NCI-H82 (cell line): ENCODE measurements around the gene PPP1R18.
"Not testable (repeated sequence)": the region's sequence is repeated elsewhere in the genome, so short reads cannot be mapped to it uniquely, and the experiment has no call there.

Experiments
- DNase-seq: peaks from one replicate; lab custom pipeline; 2025; lab: John Stamatoyannopoulos, UW

The PPP1R18 gene

GRCh38 chr6:30666300-30666699 lies 20.1 kb downstream of the PPP1R18 start:
- DNase-seq: not testable (repeated sequence)

- no peak for DNase-seq
Observed at GRCh38 chr6:30664994-30665767, 21.3 kb downstream of the PPP1R18 start.

DNA sequence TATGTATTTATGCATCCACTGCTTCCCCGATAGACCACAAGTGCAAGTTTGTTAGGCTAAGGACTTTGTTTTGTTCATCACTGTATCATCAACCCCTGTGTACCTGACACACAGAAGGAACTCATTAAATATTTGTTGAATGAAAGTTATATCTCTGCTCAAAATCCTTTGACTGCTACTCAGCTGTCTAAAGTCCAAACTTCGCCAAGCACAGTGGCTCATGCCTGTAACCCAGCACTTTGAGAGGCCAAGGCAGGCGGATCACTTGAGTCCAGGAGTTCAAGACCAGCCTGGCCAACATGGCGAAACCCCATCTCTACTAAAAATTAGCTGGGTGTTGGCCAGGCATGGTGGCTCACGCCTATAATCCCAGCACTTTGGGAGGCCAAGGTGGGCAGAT lies 28.5 kb downstream of the PPP1R18 start:
- DNase-seq: not testable (repeated sequence)

DNA sequence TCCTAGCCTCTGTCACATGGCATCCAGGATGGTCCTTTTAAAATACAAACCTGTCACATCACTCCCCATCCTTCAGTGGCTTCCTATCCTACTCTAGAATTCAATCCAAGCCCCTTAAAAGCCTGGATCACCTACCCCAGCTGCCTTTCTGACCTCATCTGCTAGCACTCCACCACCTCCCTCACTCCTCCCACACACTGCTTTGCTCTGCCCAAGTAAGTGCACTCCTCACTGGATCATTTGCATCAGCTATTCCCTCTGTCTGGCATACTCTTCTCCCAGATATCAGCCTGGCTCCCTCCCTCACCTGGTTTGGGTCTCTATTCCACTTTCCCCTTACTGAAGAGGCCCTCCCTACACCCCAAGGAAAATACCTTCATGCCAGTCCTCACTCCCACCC lies 29.0 kb downstream of the PPP1R18 start:
- no peak for DNase-seq

DNA sequence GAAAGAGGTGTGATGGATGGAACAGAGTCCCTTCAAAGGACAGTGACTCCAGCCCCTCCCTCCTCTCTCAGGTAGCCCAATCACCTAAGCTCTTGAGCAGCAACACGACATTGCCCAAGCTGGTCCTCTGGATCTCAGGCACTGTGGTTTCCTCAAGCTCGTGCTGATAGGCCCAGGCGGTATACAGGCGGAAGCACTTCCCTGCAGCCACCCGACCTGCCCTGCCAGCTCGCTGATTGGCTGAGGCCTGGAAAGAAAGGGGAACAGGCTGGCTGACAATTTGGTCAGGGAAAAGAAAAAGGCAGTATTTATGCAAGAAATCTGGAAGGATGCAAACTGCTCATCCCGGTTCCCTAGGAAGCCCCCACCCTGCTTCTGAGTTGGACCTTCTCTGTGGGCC lies 29.9 kb downstream of the PPP1R18 start:
- no peak for DNase-seq

- no peak for DNase-seq
Observed at GRCh38 chr6:30655743-30656094, 30.7 kb downstream of the PPP1R18 start.

DNA sequence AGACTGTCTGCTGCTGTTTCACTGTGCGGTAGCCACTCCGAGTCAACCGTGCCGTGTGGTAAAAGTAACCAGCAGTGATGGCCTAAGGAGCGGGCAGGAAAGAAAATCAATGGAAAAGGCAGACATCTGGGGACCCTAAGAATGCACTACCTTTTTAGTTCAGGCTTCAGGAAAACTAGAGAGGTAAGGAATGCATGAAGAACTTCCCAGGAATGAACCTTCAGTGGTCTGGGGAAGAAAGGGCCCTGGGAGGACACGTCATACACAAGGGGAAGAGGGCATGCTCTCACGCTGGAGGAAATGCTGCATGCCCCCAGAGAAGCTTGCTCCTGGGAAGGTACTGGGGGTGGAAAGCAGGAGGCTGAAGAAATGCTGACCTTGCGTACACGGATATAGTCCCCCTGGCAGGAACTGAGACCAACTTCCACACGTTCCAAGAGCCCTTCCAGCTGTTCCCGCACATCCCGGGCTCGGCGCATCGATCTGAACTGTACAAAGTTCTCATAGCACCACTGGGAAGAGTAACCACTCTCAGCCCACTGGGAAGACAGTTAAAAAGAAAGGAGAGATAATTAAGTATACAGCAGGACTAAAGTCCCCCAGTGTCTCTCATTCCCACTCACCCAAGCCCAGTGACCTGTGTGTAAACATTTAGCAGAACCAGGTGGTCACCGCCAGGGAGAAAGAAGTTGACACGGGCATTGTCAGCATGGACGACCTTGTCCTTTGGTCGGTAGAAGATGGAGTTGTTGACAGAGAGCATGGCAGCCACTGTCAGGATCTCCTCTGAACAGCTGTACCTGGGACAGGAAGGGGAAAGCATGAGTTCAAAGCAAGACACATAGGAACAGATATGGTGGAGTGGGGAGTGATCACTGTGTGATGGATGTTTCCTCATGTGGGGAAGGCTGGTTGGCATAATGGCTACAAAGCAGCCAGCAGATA lies 31.4 kb downstream of the PPP1R18 start:
- no peak for DNase-seq

- DNase-seq: no peak
Observed at GRCh38 chr6:30651143-30651542, 35.3 kb downstream of the PPP1R18 start.

- peak; percentile 96 for DNase-seq
Observed at GRCh38 chr6:30647242-30648116, 39.0 kb downstream of the PPP1R18 start.

DNA sequence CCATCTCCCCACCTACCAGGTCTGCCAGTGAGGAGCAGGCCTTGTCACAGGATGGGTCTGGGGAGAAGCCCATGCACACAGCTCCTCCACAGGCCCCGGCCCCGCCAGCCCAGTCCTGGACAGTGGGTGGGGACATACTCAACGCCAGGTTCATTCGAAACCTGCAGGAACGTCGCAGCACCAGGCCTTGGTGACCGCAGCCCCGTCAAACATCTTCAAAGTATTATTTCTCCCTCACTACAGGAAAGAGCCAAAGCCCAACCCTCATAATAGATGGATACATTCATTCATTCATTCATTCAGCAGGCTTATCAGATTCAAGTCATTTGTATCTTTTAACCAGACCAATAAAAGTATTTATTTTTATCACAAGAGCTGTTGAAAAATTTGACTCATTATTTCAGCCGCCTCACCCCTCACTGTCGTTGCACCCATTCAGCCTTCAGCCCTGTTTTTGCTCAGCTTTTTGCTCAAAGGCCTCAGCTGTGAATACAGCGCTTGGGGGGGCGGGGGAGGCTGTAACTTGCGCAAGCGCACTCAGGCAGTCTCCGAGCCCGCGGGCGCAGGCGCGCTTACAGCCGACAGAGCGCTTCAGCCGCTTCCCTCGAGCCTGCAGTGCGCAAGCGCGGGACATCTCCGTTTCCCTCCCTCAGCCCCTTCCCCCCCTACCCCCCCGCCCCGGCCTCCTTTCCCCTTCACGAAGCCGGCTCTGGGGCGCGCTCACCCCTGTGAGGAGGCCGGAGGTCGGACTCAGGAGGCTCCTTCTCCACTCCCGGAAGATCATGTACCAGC lies 39.8 kb downstream of the PPP1R18 start, which contains the start of gene C6orf136:
TSS of gene C6orf136 (plus strand) at position 684 of the 792 bp plus-strand sequence. CDS start at position 783, 99 bp downstream.
- peak; percentile 97 for DNase-seq

- peak; percentile 38 for DNase-seq
Observed at GRCh38 chr6:30645989-30646388, 40.5 kb downstream of the PPP1R18 start.

GRCh38 chr6:30644769-30645168 lies 41.7 kb downstream of the PPP1R18 start:
- DNase-seq: no peak

GRCh38 chr6:30643656-30644055 lies 42.8 kb downstream of the PPP1R18 start:
- no peak for DNase-seq

GRCh38 chr6:30641048-30641447 lies 45.4 kb downstream of the PPP1R18 start:
- no peak for DNase-seq

GRCh38 chr6:30640481-30640880 lies 46.0 kb downstream of the PPP1R18 start:
- DNase-seq: no peak

- peak; percentile 66 for DNase-seq
Observed at GRCh38 chr6:30635834-30636233, 50.6 kb downstream of the PPP1R18 start.

DNA sequence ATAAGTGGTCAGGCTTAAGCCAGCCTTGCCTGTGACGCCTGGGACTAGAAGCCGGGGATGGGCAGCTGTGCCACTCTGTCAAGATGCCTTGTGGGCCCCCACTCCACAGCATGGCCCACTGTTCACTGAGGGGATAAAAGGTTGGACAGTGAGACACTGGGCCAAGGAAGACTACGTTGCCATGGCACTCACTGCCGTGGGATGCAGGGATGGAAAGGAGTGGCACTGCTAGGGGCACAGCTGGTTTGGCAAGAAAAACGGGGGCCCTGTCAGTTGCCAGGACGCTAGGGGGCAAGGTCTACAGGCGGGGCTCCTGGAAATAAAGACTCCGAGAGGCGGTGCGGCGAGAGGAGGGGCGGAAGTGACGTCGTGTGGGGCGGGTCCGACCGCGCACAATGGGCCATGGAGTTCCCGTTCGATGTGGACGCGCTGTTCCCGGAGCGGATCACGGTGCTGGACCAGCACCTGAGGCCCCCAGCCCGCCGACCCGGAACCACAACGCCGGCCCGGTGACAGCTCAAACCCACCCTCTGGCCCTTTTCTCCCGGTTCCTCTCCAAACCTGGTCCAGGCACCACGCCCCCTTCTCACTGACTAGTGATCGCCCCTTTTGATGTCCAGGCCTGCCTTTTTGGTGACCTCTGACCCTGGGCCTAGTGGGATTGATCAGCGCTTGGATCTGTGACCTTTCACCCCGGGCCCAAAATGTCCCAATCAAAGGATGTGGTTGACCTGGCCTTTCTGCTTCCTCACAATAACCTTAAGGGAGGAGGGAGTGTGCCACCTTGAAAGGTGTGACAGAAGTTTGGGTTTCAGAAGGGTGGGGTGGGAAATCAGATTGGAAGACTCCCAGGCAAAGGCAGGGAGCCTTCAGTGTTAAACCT lies 59.7 kb downstream of the PPP1R18 start, which contains the start of gene ATAT1:
TSS of gene ATAT1 (plus strand) at position 391 of the 883 bp plus-strand sequence.
- peak; percentile 90 for DNase-seq
